GM12878 (cell line): ENCODE measurements around the gene RETREG1.

Source experiments
- CHD1 ChIP-seq: IDR thresholded peaks from 2 replicates; pipeline ENCODE4 v1.6.1; 2012; ENCODE audit warnings: low read depth, low read length, improper control_type of control experiment
- EZH2 ChIP-seq: IDR thresholded peaks from 2 replicates; pipeline ENCODE4 v1.6.1; 2012; ENCODE audit warnings: low read depth, mild to moderate bottlenecking, control low read depth, inconsistent platforms, low read length, borderline replicate concordance; ENCODE audit not compliant: control insufficient read depth
- FOXM1 ChIP-seq: IDR thresholded peaks from 2 replicates; pipeline ENCODE4 v1.6.1; 2012; ENCODE audit warnings: low read depth, mild to moderate bottlenecking, inconsistent platforms, low read length, moderate library complexity
- HDAC2 ChIP-seq: fragments of 200-600 bp; sonication (generic); IDR thresholded peaks from 2 replicates; pipeline ENCODE4 v1.6.1; 2017
- POLR2AphosphoS5 ChIP-seq: IDR thresholded peaks from 2 replicates; pipeline ENCODE4 v1.6.1; 2011; ENCODE audit warnings: mild to moderate bottlenecking, low read length, inconsistent platforms
- ZZZ3 ChIP-seq: IDR thresholded peaks from 2 replicates; pipeline ENCODE4 v1.6.1; 2011; ENCODE audit warnings: low read depth; ENCODE audit not compliant: control insufficient read depth, insufficient read length
- TF ChIP-seq, protein P1 (sequence below), 3 experiments: IDR thresholded peaks in 2 of 3; conservative IDR thresholded peaks in 1 of 3; 2 replicates each; pipeline ENCODE4 v1.5.1; 2011; ENCODE audit warnings: low read depth in 3 of 3, low read length in 3 of 3, mild to moderate bottlenecking in 3 of 3, control low read depth in 2 of 3, moderate library complexity in 2 of 3, inconsistent platforms in 1 of 3, mixed read lengths in 1 of 3; ENCODE audit not compliant: control insufficient read depth in 2 of 3, insufficient read depth in 1 of 3; ENCODE audit errors: extremely low read depth in 1 of 3

DNA sequence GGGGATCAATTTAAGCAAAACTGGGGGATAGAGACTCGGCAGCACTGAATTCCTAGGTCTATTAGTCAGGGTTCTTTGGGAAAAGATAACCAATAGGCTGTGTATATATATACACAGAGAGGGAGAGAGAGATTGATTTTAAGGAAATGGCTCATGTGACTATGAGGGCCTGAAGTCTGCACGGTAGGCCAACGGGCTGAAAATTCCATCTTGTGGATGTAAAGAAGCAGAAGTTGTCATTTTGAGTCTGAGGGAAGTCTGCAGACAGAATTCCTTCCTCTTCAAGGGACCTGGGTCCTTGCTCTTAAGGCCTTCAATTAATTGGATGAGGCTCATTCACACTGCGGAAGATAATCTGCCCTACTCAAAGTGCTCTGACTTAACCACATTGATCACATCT lies 91.1 kb downstream of the RETREG1 start:
- no peak for TF ChIP-seq CHD1
- TF ChIP-seq, protein P1, sequence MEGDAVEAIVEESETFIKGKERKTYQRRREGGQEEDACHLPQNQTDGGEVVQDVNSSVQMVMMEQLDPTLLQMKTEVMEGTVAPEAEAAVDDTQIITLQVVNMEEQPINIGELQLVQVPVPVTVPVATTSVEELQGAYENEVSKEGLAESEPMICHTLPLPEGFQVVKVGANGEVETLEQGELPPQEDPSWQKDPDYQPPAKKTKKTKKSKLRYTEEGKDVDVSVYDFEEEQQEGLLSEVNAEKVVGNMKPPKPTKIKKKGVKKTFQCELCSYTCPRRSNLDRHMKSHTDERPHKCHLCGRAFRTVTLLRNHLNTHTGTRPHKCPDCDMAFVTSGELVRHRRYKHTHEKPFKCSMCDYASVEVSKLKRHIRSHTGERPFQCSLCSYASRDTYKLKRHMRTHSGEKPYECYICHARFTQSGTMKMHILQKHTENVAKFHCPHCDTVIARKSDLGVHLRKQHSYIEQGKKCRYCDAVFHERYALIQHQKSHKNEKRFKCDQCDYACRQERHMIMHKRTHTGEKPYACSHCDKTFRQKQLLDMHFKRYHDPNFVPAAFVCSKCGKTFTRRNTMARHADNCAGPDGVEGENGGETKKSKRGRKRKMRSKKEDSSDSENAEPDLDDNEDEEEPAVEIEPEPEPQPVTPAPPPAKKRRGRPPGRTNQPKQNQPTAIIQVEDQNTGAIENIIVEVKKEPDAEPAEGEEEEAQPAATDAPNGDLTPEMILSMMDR (IDR thresholded peaks at IDR 0.05 in 2 of 3, conservative IDR thresholded peaks at IDR 0.05 in 1 of 3; ENCODE audit: control insufficient read depth in 2 of 3, extremely low read depth in 1 of 3, insufficient read depth in 1 of 3, low read depth in 3 of 3, low read length in 3 of 3) = no peak
- TF ChIP-seq EZH2 = no peak
- no peak for TF ChIP-seq HDAC2
- TF ChIP-seq POLR2AphosphoS5 = no peak
- no peak for TF ChIP-seq FOXM1
- TF ChIP-seq ZZZ3 = no peak
